Tibial artery (tissue), 4 donors: ENCODE data around the gene TNS1.

Experiments used
- DNase-seq, 2 donors: peaks; one replicate each; pipeline ENCODE4 v3.0.0-alpha.2; 2019
- H3K27ac ChIP-seq, 2 donors: fragments of 200-600 bp; sonication (generic) in 1 of 2; 1 replicate in 1 of 2; 2 replicates in 1 of 2; pipeline ENCODE4 v1.5.1; 2018 to 2019; ENCODE audit warnings: mild to moderate bottlenecking in 1 of 2
- H3K27me3 ChIP-seq, 2 donors: fragments of 200-600 bp; sonication (generic) in 1 of 2; one replicate each; pipeline versions ENCODE4 v1.5.1 to v1.6.0; 2016 to 2019
- H3K36me3 ChIP-seq, 3 donors: fragments of 200-600 bp; sonication (generic) in 2 of 3; one replicate each; pipeline ENCODE4 v1.5.1; 2016 to 2019; ENCODE audit warnings: mild to moderate bottlenecking in 2 of 3
- H3K4me1 ChIP-seq, 4 donors: fragments of 200-600 bp; sonication (generic) in 2 of 4; 1 replicate in 3 of 4; 2 replicates in 1 of 4; pipeline ENCODE4 v1.5.1; 2016 to 2019
- H3K4me3 ChIP-seq, 2 donors: fragments of 200-600 bp; sonication (generic) in 1 of 2; 1 replicate in 1 of 2; 2 replicates in 1 of 2; pipeline ENCODE4 v1.5.1; 2018 to 2019; ENCODE audit warnings: mild to moderate bottlenecking in 2 of 2
- H3K9me3 ChIP-seq, 3 donors: fragments of 200-600 bp; sonication (generic) in 1 of 3; one replicate each; pipeline ENCODE4 v1.5.1; 2016 to 2019
- intact Hi-C: fragments of 100-400 bp; cut with DNase I; formaldehyde crosslinking; loops from one replicate; pipeline ENCODE4 v1.15.0; 2023; ENCODE audit warnings: low total_unique reads
- TF ChIP-seq, protein P1 (sequence below), 2 experiments: fragments of 200-600 bp in 1 of 2; fragments of 450-650 bp in 1 of 2; IDR thresholded peaks; one replicate each; pipeline ENCODE4 v1.5.1; 2017 to 2019; ENCODE audit warnings: antibody characterized with exemption in 2 of 2, mild to moderate bottlenecking in 1 of 2, moderate library complexity in 1 of 2

The TNS1 gene

DNA sequence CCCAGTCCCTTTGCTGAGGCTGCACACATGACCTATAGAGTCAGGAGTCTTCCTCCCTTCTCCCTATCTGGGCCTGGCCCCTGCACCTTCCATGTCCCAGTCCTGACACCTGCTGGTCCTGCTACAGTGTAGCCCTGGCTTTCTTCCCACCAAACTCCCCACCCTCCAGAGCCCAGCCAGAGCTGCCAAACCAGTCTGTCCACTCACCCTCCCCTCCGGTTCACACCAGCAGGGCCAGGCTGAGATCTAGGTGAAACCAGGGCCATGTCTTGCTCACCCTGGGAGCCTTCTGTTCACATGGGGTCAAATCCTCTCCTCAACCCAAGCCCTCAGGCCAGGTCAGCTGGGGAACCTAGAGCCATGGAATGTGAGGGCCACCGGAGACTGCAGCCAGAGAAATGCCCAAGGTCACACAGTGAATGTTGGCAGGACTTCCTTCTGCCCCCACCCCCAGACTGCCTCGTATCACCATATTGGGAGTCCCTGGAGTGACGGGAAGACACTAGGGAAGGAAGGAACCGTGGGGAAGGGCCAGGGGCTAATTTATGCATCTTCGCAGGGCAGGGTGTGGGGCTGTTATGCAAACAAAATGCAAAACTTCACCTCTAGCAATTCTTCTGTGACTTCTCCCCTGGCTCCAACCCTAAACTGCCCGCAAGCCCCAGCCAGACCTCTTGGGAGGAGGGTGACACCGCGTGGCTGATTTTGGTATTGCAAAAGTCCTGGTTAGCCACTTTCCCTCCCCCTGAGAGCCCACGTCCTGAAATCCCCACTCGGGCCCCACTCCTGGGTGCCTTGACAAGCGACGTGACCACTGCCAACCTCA is 14.6 kb downstream of the TNS1 start:
- H3K9me3 ChIP-seq, result no peaks in the 10 kb centered on the region
- peak overlapping the region; percentile 11 to 18 for H3K4me3 ChIP-seq
- intact Hi-C loops, result loop anchor here (2.0 kb wide), 2 partner anchors 43 to 197 kb away; no protein-coding TSS in a partner anchor
- peaks cover 0 to 22% (median 17%) of the 10 kb centered on the region in 4 donors for H3K4me1 ChIP-seq
- H3K36me3 ChIP-seq, result peaks cover 0 to 25% (median 0%) of the 10 kb centered on the region in 3 donors
- TF ChIP-seq, protein P1, sequence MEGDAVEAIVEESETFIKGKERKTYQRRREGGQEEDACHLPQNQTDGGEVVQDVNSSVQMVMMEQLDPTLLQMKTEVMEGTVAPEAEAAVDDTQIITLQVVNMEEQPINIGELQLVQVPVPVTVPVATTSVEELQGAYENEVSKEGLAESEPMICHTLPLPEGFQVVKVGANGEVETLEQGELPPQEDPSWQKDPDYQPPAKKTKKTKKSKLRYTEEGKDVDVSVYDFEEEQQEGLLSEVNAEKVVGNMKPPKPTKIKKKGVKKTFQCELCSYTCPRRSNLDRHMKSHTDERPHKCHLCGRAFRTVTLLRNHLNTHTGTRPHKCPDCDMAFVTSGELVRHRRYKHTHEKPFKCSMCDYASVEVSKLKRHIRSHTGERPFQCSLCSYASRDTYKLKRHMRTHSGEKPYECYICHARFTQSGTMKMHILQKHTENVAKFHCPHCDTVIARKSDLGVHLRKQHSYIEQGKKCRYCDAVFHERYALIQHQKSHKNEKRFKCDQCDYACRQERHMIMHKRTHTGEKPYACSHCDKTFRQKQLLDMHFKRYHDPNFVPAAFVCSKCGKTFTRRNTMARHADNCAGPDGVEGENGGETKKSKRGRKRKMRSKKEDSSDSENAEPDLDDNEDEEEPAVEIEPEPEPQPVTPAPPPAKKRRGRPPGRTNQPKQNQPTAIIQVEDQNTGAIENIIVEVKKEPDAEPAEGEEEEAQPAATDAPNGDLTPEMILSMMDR (IDR thresholded peaks at IDR 0.05), result peak; percentile 92 to 97
- no peaks in the 10 kb centered on the region for H3K27me3 ChIP-seq
- peak overlapping the region; percentile 16 to 63 for H3K27ac ChIP-seq
- peak; percentile 87 to 92 for DNase-seq

DNA sequence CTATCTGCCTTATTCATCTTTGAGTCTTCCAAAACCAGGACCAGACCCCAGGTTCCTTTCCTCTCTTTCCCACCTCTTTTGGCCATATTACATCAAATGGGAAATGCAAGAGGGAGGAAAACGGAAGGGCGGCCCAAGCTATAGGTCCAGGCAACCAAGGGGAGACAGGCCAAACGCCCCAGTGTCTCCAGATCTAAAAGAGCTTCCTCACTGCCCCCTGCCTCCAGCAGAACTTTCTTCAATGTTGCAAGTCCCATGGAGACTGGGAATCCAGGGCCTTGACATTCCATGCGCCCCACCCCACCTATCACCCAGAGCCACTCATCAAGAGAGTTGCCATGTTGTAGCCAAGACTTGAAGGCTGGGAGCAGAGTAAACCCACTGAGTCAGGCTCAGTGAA is 15.4 kb downstream of the TNS1 start:
- Histone ChIP-seq H3K27me3 (no peaks in the 10 kb centered on the region), H3K9me3 (no peaks in the 10 kb centered on the region), H3K4me1 (peaks cover 0 to 22% (median 17%) of the 10 kb centered on the region in 4 donors), H3K36me3 (peaks cover 0 to 25% (median 0%) of the 10 kb centered on the region in 3 donors), H3K4me3 (no peak overlapping the region), H3K27ac (peak overlapping the region; percentile 16 to 63)
- peak in 1 of 2 donors; percentile 12 for DNase-seq
- TF ChIP-seq, protein P1 (IDR thresholded peaks at IDR 0.05), result no peak
- intact Hi-C loops, result no loop called here

DNA sequence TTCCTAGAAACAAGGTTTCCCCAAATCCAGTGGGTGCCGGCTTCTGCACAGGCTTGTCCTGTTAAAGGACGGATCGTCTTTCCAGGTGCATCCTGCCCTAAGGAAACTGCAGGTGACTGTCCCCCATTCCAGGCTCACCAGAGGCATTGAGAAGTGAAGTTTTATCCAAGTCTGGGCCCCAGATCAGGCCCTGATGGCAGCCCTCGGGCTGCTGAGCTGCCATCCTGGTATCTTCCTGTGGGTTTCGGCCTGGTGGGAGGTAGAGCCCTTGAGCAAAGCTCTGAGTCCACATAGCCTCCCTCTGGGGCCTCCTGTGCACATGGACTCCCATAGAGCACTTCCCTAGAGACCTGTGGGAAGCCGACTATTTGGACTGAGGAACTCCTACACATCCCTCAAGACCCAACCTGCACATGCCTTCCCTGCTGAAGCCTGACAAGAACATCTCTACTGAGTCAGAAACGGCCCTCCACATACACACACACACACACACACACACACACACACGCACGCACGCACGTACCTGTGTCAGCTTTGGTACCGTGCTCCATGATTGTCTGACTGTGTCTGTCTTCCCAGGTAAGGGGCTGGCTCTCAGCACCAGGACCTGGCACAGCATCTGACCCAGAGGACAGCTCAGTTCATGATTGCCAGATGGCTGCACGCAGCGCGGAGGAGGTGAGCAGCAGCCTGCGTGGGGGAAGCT is 16.4 kb downstream of the TNS1 start:
- no peak overlapping the region for H3K27ac ChIP-seq
- intact Hi-C loops, result no loop called here
- peaks cover 0 to 25% (median 0%) of the 10 kb centered on the region in 3 donors for H3K36me3 ChIP-seq

DNA sequence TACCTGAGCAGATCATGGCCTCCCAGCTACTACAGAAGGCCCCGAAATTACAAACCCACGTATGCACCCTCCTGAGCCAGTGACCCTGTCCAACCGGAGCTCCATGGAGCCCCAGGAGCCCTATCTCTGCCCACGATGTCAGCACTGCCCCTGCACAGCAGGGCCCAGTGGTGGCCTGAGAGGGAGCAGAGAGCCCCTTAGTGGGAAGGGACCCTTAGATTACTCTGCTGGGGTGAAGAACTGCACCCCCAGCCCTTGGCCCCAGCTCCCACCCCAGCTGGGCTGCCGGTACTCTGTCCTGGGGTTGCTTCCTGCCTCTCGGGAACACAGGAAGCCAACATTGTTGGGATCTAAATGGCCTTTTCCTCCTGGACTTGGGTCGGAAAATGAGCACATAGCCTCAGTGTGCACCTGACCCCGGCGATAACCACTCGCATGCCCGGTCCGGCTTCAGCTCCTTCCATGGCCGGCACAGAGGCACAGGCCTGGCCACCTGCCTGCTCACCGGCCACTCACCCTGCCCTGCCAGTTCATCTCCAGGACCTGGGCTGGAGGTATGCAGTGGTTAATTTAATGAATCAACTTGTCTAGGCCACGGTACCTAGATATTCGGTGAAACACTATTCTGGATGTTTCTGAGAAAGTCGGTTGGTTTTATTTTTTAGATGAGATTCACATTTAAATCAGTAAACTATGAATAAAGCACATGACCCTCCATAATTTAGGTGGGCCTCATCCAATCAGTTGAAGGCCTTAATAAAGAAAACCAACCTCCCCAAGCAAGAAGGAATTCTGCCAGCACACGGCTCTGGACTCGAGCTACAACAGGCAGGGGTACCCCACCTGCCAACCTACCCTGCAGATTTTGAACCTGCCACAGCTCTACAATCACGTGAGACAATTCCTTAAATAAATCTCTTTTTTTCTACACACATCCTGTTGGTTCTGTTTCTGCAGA is 19.2 kb downstream of the TNS1 start:
- Histone ChIP-seq H3K27ac (peak overlapping the region in 1 of 2 donors; percentile 29), H3K36me3 (peaks cover 0 to 7% (median 0%) of the 10 kb centered on the region in 3 donors), H3K4me3 (no peak overlapping the region), H3K9me3 (no peaks in the 10 kb centered on the region), H3K27me3 (no peaks in the 10 kb centered on the region), H3K4me1 (peaks cover 6 to 48% (median 33%) of the 10 kb centered on the region in 4 donors)
- intact Hi-C loops, result no loop called here
- peak in 1 of 2 donors; percentile 63 for DNase-seq
- TF ChIP-seq, protein P1 (IDR thresholded peaks at IDR 0.05), result no peak

More for the DNA sequence above, 16.4 kb downstream of the TNS1 start:
- H3K9me3 ChIP-seq, result no peaks in the 10 kb centered on the region
- peak; percentile 19 to 54 for DNase-seq
- no peaks in the 10 kb centered on the region for H3K27me3 ChIP-seq
- TF ChIP-seq, protein P1 (IDR thresholded peaks at IDR 0.05), result no peak
- H3K4me3 ChIP-seq, result no peak overlapping the region
- peaks cover 0 to 27% (median 20%) of the 10 kb centered on the region in 4 donors for H3K4me1 ChIP-seq

DNA sequence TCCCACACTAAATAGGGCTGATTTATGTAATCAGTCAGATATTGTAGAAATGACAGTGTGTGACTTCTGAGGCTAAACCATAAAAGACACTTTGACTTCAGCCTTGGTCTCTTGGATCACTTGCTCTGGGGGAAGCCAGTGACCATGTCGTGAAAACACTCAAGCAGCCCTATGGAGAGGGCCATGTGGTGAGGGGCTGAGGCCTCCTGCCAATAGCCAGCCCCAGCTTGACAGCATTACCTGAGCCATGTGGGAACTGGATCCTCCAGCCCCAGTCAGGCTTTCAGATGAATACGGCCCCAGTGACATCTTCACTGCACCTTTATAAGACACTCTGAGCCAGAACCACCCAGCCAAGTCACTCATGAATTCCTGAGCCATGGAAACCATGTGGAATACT is 20.8 kb downstream of the TNS1 start:
- peak in 1 of 2 donors; percentile 17 for DNase-seq
- H3K27ac ChIP-seq, result peak overlapping the region in 1 of 2 donors; percentile 90
- H3K4me3 ChIP-seq, result no peak overlapping the region
- intact Hi-C loops, result no loop called here
- no peaks in the 10 kb centered on the region for H3K9me3 ChIP-seq
- no peaks in the 10 kb centered on the region for H3K27me3 ChIP-seq
- H3K36me3 ChIP-seq, result peaks cover 0 to 7% (median 0%) of the 10 kb centered on the region in 3 donors
- TF ChIP-seq, protein P1 (IDR thresholded peaks at IDR 0.05), result no peak
- peaks cover 6 to 51% (median 33%) of the 10 kb centered on the region in 4 donors for H3K4me1 ChIP-seq
